Pulmonary artery endothelial cell (primary cell): ENCODE results near the gene ZBTB38. TPM values are rescaled to one million over a fixed set of nuclear protein-coding genes. Genes with fewer than 3 reads are reported as not detected.

Experiments used
- DNase-seq: peaks from one replicate; pipeline ENCODE4 v3.0.0-alpha.2; 2011; ENCODE audit warnings: low read depth, low spot score
- total RNA-seq: library from RNA; depleted of rRNA; stranded (reverse); fragments of >200 nt; gene quantifications from 2 replicates; pipeline ENCODE4 v1.2.3, GENCODE V29; 2014

ZBTB38 gene
- total RNA-seq, 1 donor from 2014 or later, result 80.3 TPM

DNA sequence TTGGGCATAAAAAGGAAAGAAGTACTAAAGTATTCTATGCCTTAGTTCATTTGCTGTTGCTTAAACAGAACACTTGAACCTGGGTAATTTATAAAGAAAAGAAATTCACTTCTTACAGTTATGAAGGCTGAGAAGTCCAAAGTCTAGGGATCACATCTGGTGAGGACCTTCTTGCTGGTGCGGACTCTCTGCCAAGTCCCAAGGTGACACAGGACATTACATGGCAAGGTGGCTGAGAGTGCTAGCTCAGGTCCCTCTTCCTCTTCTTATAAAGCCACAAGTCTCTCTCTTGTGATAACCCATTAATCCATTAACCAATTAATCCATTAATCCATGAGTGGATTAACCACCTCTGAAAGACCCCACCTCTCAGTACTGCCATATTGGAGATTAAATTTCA, 3.1 kb upstream of the ZBTB38 start:
- DNase-seq, result no peak

DNA sequence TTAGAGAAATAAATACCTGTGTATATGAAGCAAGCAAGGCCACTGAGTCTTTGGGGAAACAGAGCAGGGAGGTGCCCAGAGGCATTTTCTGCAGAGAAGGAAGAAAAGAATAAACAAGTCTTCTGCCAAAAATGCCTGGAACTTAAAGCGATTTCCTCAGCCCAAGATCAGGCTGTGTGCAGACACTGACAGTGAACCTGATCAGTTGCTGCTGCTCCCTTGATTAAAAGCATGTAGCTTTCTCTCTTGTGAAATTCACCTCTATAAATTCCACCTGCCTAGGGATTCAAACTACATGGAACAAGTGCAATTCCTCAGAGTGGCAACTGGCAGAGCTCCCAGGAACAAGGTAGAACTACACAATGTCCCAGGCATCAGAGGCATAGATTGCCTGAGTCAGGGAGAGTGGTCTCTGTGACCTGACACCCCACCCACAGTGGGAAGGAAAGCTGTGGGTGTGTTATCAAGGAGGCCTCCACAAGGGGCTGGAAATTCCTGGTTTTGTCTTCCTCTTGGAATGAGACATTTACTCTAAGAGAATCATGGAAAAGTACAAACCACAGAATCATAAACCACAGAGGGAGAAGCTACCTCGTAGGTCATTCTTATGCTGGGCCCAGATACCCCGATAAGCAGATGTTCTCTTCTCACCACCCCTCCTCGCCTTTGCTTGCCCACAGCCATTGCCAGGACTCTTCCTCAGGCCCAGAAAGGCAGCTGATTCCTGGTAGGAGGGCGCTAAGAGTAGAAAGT, 1.8 kb upstream of the ZBTB38 start:
- no peak for DNase-seq

DNA sequence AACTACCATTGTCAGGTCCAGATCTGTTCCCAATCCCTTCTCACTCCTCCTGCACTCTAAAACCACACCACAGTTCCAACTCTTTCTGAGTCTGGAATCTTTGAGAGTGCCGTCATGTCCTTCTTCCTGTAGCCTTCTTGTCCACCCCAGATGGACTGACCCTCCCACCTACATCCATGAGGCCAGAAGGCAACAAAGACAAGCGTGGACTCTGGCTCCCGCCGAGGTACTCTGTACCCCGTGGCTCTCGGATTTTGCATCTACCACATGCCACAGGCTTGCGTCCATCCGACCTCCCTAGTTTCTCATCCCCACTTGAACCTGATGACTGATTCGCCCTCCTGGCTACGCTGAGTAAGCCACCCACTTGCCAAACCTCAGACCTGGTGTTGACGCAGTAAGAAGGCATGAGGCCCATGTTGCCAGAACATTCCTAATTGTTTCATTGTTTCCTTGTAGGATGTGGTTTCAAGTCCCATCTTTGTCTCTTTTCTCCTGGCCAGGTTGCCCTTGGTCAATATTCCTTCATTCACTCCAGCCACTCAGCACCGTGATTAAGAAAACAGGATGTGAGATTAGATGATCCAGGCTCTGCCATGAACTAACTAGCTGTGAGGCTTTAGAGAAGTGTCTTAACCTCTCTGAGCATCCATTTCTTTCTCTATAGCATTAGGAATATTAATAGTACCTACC, 1.1 kb upstream of the ZBTB38 start:
- DNase-seq, result peak; percentile 77

DNA sequence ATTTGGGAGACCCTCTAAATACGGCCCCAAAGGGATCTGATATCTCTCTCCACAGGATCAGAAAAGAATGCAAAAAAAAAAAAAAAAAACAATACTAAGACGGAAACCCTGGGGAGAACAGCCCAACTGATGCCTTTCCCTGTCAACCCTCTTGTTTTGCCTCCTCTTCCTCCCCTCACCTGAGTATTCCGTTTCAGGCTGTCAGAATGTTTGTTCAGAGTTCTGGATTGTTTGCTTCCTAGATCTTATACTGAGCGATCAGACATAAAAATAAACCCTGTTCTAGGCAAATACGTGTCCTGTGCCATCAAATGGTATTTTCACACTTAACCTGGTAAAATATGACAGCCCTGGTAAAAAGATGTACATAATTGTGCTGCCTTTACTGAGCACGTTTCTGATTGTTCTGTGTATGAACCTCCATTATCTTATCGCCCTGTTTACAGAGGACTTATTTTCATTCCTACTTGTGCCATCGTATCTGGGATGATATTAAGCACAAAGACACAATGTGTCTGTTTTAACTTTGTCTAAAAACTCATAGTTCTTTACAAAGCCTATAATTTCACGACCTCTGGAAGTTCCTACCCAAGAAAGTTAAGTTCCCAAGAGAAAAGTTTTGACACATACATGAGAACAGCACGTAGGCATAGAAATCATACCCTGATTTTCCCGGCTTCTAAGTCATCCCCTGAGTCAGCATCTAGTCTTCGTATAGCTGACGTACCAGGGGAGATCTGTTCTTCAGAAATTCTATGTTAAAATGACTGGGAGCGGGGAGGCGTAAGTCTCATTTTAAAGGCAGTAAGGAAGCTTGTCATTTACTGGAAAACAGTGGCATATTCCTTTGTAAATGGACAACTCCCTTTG, 856 bp downstream of the ZBTB38 start:
- no peak for DNase-seq

DNA sequence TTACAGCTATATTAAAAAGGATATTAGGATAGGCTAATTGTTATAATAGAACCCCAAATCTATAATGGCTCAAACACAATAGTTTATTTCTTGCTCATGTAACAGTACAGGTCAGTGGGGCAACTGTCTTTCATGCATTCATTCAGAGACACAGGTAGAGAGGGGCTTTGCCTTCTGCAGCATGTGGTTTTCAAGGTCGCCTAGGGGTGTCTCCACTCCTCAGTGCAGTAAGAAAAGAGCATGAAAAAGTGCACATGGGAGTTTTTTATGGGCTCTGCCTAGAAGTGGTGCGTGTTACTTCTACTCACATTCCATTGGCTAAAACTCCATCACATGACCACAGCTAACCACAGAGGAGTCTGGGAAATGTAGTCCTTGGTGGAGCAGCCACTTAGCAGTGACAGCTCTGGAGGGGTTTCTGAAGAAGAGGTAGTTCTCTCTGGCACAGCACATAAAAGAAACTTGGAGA, 1.8 kb downstream of the ZBTB38 start:
- DNase-seq, result peak; percentile 77

DNA sequence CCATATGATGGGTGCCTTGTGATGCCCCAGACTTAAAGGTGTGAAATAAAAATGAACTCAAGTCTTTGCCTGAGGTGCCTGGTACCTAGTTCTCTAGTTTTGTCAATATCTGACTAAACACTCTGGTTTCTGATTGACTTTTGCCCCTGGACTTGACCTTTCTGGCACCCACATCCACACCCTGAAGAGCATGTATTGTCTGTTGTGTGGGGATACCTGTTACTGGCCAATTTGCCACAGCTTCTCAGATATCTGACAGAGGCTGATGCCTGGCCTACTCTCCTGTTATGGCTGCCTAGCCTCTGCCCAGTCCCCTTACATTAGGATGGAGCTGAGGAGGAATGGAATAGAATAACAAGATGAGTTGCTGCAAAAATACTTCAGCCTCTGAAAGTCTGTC, 3.6 kb downstream of the ZBTB38 start:
- DNase-seq, result no peak

DNA sequence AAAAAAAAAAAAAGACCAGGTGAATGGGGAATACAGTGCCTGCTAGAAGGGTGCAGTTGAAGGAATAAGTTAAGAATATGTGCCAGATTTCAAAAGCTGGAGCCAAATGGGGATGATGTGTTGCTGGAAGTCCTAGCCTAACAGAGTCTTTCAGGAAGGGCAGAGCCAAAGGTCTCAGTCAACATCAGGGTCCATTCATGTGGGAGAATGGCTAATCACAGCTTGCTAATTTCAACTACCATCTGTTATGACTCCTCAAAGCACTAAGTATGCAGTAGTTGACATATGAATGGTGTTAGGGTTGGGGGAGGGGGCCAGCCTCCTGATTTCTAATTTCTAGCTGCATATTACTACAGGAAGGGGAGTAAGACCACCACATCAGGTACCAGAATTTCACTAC, 4.4 kb downstream of the ZBTB38 start:
- no peak for DNase-seq

DNA sequence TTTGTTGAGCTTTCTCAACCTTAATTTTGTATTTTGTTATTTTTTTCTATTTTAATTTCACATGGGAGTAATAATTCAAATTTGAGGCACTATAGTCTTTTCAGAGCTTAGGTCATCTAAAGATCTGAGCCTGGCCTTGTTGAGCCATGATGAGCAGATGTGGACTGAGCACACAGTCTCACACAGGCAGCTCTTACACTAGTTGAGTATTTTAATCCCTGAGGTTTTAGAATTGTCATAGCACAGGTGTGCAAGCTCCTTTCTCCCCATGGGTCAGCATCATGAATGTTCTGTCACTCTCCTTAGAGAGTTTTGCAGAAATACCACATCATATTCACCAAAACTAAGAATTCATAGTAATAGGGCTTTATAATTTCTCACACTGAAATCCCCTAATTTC, 4.9 kb downstream of the ZBTB38 start:
- no peak for DNase-seq

DNA sequence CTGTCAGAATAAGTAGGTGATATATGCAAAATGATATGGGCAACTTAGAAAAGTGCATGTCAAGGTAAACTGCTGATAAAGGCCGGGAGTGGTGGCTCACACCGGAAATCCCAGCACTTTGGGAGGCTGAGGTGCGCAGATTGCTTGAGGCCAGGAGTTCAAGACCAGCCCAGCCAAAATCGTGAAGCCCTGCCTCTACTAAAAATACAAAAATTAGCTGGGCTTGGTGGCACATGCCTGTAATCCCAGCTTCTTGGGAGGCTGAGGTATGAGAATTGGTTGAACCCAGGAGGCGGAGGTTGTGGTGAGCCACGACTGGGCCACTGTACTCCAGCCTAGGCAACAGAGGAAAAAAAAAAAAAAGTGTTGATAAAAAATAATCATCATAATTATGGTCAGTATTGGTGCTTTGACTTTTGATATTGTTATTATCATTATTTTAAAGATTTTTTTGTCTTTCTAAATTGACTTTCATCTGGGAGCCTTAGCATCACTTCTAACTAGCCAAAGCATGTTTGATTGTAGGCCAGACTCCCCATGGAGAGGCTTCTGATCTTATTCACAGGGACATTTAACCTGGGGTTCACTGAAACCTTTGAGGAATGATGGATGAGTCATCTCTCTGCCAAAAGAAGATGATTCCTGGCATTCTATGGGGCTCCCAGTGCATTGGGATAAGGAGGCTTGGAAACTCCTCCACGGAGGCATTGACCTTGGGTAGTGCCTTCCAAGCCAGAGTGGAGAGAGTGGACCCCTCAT, 5.6 kb downstream of the ZBTB38 start:
- DNase-seq, result no peak

DNA sequence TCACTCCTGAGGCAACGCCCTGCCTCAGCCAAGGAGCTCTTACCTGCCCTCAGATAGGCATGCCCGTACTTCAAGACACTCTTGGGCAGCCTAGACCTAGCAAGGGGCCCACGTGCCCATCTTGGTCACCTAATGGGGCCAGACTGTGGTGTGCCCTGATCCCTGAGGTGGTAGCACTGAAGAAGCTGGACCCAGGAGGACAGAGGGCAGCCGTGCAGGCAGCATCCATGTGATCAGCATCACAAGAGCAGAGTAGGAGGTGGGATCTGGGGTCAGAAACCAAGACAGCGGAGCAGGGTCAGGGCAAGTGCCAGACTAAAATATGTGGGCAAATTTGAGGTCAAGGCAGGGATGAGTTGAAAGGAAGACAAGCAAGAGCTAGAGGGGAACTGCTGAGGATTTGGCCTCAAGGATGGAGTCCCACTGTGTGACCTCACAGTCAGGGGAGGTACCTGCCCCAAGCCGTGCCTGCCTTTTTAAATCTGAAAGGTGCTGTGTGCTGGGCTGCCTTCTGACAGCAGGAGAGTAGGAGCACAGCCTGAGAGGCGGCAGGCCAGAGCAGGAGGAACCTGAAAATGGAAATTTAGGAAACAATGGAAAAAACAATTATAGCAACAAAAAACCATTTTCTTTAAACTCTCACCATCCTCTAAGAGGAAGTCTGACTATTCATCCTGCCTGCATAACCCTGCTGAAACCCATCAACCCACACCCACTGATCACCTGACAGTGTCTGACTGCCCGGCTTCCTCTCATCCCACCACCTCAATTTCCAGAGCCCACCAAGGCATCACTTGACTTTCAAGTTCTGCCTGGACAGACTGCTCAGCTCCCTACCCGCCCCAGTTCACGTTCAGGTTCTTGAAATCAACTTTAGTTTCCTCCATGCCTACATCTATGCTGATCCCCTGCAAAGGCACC, 7.3 kb downstream of the ZBTB38 start:
- DNase-seq, result no peak

DNA sequence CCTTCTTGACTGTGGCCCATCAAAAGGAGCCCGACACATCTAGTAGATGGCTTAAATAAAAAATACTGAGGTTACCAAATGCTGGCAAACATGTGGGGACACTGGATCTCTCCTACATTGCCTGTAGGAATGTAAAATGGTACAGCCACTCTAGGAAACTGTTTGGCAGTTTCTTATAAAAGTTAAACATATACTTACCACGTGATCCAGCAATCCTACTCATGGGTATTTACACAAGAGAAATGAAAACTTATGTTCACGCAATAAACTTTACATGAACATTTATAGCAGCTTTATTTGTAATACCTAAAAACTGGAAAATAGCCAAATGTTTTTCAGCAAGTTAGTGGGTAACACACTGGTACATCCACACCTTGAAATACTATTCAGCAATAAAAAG, 9.1 kb downstream of the ZBTB38 start:
- no peak for DNase-seq

DNA sequence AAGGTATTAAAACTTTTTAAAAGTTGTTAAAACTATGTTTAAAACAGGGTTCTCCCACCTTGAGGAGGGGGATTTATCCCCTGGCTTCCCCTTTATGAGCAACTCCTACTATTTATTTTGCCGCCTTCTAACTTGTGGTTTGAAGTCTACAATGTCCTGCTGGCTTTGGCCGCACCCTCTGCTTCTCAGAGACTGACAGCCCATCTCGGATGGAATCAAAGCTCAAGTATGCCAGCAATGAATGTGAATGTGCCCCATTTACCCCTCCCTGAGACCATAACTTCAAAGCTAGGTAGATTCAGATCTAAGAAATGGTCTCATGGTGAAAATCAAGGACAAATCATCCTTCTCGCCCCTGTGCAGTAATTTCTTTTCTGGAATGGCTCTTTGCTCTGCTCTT, 10.3 kb downstream of the ZBTB38 start:
- no peak for DNase-seq

DNA sequence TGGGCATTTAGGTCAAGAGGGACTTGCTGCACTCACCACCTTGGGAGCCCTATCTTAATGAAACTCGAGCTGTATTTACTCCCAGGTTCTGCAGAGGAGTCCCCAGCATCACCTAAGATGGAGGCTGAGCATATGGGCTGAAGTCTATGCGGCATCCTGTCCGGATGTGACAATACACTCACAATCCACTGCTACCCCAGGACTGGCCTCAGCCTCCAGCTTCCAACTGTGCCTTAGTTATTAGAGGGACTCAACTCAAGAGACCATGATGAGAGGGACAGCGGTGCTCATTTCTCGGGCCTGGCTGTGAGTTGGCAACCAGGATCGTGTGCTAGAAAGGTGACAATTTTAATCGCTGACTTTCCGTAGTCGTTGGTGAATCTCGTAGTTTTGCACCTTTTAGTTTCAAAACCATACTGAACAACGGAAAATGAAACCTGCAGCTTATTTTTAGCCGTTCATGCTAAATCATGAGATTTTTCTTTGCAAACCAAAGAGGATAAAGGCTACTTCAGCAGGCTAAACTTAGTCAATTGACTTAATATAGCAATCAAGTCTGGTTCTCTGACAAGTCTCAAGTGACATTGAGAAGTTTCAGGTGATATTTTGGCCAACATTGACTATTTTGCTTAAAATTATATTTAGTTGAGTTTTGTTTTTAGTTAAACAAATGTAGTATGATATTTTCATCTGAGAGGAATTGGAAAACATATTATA, 11.1 kb downstream of the ZBTB38 start:
- DNase-seq, result no peak

DNA sequence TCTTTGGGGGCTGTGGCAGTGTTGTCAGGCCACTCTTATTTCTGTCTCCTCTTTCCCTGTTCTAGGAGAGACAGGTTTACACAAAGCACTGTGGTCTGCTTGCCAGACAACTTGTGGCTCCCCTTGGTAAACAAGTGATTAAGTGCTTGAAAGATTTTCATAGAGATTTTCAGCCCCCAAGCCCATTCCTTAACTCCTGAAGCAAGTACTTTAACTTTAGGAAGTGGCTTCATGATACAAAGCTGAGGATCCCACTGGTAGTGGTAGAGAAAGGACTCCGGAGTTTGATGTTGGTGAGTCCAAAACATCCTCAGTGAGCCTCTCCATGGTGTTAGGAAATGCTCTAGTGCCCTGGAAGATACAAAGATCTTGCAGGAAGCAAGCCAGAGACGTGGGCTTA, 12.0 kb downstream of the ZBTB38 start:
- no peak for DNase-seq

DNA sequence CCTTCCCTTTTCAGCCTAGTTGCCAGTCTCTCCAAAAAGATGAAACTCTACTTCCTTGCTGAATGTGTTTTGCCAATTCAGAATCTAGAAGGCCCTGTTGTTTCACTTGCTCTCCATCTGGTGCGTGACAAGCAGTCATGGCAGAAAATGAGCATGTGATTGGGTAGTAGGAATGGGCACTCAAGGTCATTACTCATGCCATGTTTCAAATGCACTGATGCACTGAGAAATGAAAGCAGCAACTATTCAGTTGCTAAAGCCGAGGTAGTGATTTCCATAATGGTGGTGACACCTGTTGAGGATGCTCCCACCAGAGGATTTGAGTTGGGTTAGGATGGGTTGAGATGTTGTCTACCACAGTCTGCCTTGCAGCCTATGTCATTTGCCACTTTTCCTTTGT, 12.7 kb downstream of the ZBTB38 start:
- no peak for DNase-seq

DNA sequence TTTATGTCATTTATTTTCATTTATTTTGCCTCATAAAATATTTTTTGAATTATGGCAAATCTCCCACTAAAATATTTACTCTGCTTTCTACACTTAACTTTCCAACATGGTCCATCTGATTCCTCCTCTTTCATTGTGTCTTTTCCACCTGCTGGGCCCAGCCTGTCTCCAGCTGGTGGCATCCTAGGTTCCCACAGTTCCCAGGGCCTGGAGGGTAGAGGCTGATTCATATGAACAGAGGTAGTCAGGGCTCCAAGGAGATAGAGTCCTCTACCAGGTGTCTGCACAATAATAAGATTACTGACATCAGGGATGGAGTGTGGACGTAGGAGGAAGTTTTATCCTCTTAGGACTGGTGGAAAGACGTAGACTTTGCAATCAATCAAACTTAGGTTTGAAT, 14.3 kb downstream of the ZBTB38 start:
- DNase-seq, result no peak

DNA sequence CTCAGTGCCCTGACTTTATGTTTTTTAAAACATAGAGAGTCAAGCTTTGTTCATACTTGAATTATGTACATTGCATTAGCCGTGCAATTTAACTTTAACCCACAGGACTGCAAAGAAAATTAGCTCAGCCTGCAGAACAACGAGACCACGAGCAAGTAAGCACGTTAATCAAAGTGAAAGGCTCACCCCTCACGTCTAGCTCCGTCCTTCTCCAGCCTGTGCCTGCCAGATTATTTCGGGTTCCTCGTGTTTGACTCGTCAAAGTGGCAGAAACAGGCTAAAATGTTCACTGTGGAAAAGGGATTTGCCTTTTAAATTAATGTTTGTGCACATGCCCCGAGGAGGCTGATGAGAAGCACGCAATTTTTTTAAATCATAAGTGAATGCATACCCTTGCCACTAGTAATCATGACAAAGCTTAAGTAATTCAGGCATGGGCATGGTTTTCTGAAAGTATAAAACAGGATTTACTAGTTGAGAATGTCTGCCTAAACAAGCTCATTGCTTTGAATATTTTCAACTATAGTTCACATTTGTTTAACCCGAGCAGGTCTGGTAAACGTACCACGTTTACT, 15.3 kb downstream of the ZBTB38 start:
- no peak for DNase-seq

DNA sequence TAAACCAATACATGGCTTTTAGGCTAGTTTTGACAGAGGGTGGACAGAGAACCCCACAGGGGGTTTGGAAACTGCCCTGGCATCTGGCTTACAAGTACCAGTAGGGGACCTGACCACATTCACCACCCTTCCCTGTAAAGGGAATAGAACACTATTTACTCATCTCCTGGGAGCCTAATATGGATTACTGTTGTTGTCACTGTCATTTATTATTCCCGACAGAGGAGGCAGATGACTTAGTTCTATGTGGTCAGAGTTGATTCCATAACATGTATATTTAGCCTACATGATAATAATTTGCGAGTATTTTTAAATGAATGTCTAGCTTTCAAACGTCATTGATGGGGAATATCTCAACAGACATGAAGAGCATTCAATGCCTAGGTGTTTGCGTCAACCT, 15.9 kb downstream of the ZBTB38 start:
- DNase-seq, result no peak

DNA sequence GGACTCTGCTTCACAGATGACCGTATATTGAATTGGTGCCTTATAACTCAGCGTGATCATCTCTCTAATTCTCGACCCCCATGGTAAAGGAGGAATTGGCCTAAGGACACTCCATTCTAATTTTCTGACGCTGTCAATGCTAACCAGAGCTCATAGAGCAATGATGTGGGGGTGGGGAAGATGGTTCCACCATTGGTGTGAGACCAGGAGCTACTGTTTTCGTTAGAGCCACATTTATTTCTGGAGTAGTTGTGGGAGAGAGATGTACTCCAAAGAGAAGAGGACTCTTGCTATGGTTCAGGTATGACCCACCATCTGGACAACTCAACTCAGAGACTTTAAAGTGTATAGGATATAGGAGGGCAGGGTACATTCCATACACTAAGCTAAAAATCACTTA, 16.3 kb downstream of the ZBTB38 start:
- DNase-seq, result no peak
